ENCODE measurements around the gene TRIM9.

TRIM9 gene

GRCh38 chr14:51073731-51074130, 21.2 kb downstream of the TRIM9 start:
- TF ChIP-seq ARNTL (CRISPR knock-in tag; IDR thresholded peaks at IDR 0.05; ENCODE audit: borderline replicate concordance, low read depth) = no peak
- TF ChIP-seq ZNF70 (CRISPR knock-in tag; IDR thresholded peaks at IDR 0.05) = no peak
- TF ChIP-seq, protein P1, sequence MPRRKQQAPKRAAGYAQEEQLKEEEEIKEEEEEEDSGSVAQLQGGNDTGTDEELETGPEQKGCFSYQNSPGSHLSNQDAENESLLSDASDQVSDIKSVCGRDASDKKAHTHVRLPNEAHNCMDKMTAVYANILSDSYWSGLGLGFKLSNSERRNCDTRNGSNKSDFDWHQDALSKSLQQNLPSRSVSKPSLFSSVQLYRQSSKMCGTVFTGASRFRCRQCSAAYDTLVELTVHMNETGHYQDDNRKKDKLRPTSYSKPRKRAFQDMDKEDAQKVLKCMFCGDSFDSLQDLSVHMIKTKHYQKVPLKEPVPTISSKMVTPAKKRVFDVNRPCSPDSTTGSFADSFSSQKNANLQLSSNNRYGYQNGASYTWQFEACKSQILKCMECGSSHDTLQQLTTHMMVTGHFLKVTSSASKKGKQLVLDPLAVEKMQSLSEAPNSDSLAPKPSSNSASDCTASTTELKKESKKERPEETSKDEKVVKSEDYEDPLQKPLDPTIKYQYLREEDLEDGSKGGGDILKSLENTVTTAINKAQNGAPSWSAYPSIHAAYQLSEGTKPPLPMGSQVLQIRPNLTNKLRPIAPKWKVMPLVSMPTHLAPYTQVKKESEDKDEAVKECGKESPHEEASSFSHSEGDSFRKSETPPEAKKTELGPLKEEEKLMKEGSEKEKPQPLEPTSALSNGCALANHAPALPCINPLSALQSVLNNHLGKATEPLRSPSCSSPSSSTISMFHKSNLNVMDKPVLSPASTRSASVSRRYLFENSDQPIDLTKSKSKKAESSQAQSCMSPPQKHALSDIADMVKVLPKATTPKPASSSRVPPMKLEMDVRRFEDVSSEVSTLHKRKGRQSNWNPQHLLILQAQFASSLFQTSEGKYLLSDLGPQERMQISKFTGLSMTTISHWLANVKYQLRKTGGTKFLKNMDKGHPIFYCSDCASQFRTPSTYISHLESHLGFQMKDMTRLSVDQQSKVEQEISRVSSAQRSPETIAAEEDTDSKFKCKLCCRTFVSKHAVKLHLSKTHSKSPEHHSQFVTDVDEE (CRISPR knock-in tag; IDR thresholded peaks at IDR 0.05) = no peak
- no peak for TF ChIP-seq CREB5 (CRISPR knock-in tag; IDR thresholded peaks at IDR 0.05; ENCODE audit: low read depth)
- no peak for TF ChIP-seq PATZ1 (CRISPR knock-in tag; IDR thresholded peaks at IDR 0.05; ENCODE audit: borderline replicate concordance)
- no peak for TF ChIP-seq TCF4 (CRISPR knock-in tag; IDR thresholded peaks at IDR 0.05; ENCODE audit: borderline replicate concordance)
- TF ChIP-seq ZNF565 (CRISPR knock-in tag; conservative IDR thresholded peaks at IDR 0.05; ENCODE audit: low read depth) = no peak
- no peak for TF ChIP-seq ISL1 (CRISPR knock-in tag; IDR thresholded peaks at IDR 0.05)
- no peak for TF ChIP-seq OSR1 (CRISPR knock-in tag; IDR thresholded peaks at IDR 0.05)
- no peak for TF ChIP-seq ZFP30 (CRISPR knock-in tag; IDR thresholded peaks at IDR 0.05)
- no peak for TF ChIP-seq PPARA (CRISPR knock-in tag; IDR thresholded peaks at IDR 0.05; ENCODE audit: borderline replicate concordance)
- TF ChIP-seq CSDC2 (CRISPR knock-in tag; IDR thresholded peaks at IDR 0.05) = no peak
- no peak for TF ChIP-seq RARB (CRISPR knock-in tag; IDR thresholded peaks at IDR 0.05)
- TF ChIP-seq ZFP3 (CRISPR knock-in tag; IDR thresholded peaks at IDR 0.05) = no peak
- no peak for TF ChIP-seq ZNF8 (CRISPR knock-in tag; IDR thresholded peaks at IDR 0.05)
- TF ChIP-seq ZC3H10 (CRISPR knock-in tag; IDR thresholded peaks at IDR 0.05) = no peak
- TF ChIP-seq ESRRG (CRISPR knock-in tag; IDR thresholded peaks at IDR 0.05) = no peak
- no peak for TF ChIP-seq CSRNP3 (CRISPR knock-in tag; IDR thresholded peaks at IDR 0.05)
- no peak for TF ChIP-seq POU6F1 (CRISPR knock-in tag; IDR thresholded peaks at IDR 0.05; ENCODE audit: borderline replicate concordance, low read depth)
- TF ChIP-seq BACH2 (CRISPR knock-in tag; IDR thresholded peaks at IDR 0.05; ENCODE audit: borderline replicate concordance) = no peak
- no peak for ATAC-seq

GRCh38 chr14:51072976-51073375, 21.9 kb downstream of the TRIM9 start:
- no peak for ATAC-seq
- TF ChIP-seq ZFP30 (CRISPR knock-in tag; IDR thresholded peaks at IDR 0.05) (no peak), POU6F1 (CRISPR knock-in tag; IDR thresholded peaks at IDR 0.05; ENCODE audit: borderline replicate concordance, low read depth) (no peak), BACH2 (CRISPR knock-in tag; IDR thresholded peaks at IDR 0.05; ENCODE audit: borderline replicate concordance) (no peak), ARNTL (CRISPR knock-in tag; IDR thresholded peaks at IDR 0.05; ENCODE audit: borderline replicate concordance, low read depth) (no peak)
- TF ChIP-seq, protein P1 (CRISPR knock-in tag; IDR thresholded peaks at IDR 0.05) = no peak
